Endothelial cell of umbilical vein (primary cell): ENCODE measurements around the gene MAN1A2. TPM values are rescaled to one million over a fixed set of nuclear protein-coding genes. Genes with fewer than 3 reads are reported as not detected.

Experiments
- BruUV-seq: library from RNA; stranded (reverse); fragments of 400-500 nt; replicated peaks from 2 replicates; lab custom pipeline; 2021; lab: Mats Ljungman, UMichigan
- CTCF ChIA-PET: fragments of 300-600, 350-600 bp; sonication (Branson Sonifier 250); formaldehyde crosslinking; loops from one replicate; lab custom pipeline; 2021; ENCODE audit warnings: antibody characterized with exemption, inconsistent platforms; lab: Charles Lee
- POLR2A ChIA-PET: fragments of 300-600, 350-600 bp; sonication (Branson Sonifier 250); formaldehyde crosslinking; loops from one replicate; lab custom pipeline; 2021; ENCODE audit warnings: antibody characterized with exemption, inconsistent platforms; lab: Charles Lee
- DNase-seq: peaks from one replicate; pipeline ENCODE4 v3.0.0-alpha.2; 2011; ENCODE audit warnings: low read depth, low spot score
- FAIRE-seq: peaks from 2 replicates; lab custom pipeline; 2011; peaks lifted over from hg19 to GRCh38; lab: Jason Lieb, UNC
- H2AFZ ChIP-seq: 2 replicates; pipeline ENCODE4 v1.6.0; 2012; ENCODE audit warnings: low read depth, low read length, control low read depth, inconsistent platforms
- H3K27ac ChIP-seq: 2 replicates; pipeline ENCODE4 v1.5.1; 2011; ENCODE audit warnings: low read depth, mild to moderate bottlenecking, control low read depth, low read length, moderate library complexity; ENCODE audit not compliant: insufficient read depth
- H3K27me3 ChIP-seq, 2 experiments: 2 replicates each; pipeline versions ENCODE4 v1.6.0 to v1.6.1; 2011; ENCODE audit warnings: low read length in 2 of 2, mixed read lengths in 1 of 2; ENCODE audit not compliant: control insufficient read depth in 2 of 2, insufficient read depth in 2 of 2
- H3K36me3 ChIP-seq, 2 experiments: 2 replicates in 1 of 2; 3 replicates in 1 of 2; pipeline ENCODE4 v1.5.1; 2011; ENCODE audit warnings: low read length in 2 of 2, mild to moderate bottlenecking in 1 of 2, moderate library complexity in 1 of 2; ENCODE audit not compliant: control insufficient read depth in 2 of 2, insufficient read depth in 2 of 2; ENCODE audit errors: extremely low read depth in 1 of 2
- H3K4me1 ChIP-seq: 3 replicates; pipeline ENCODE4 v1.5.1; 2011; ENCODE audit warnings: mild to moderate bottlenecking, low read length; ENCODE audit not compliant: control insufficient read depth, insufficient read depth; ENCODE audit errors: extremely low read depth
- H3K4me2 ChIP-seq: 2 replicates; pipeline ENCODE4 v1.6.1; 2011; ENCODE audit warnings: low read length, control low read depth, mixed read lengths; ENCODE audit not compliant: insufficient read depth
- H3K4me3 ChIP-seq, 3 experiments: fragments of 200-600 bp in 1 of 3; sonication (generic), shearing (Covaris generic) in 1 of 3; replicated peaks in 1 of 3; 2 replicates each; pipeline ENCODE4 v1.5.1; 2011 to 2016; ENCODE audit warnings: control low read depth in 3 of 3, low read length in 3 of 3, mild to moderate bottlenecking in 2 of 3, inconsistent platforms in 1 of 3, low read depth in 1 of 3, moderate library complexity in 1 of 3; ENCODE audit not compliant: insufficient read depth in 1 of 3
- H3K79me2 ChIP-seq: 2 replicates; pipeline ENCODE4 v1.6.0; 2012; ENCODE audit warnings: low read length, inconsistent platforms; ENCODE audit not compliant: control insufficient read depth, insufficient read depth
- H3K9ac ChIP-seq: replicated peaks from 2 replicates; pipeline ENCODE3; 2011; ENCODE audit warnings: low read length, control low read depth; ENCODE audit not compliant: insufficient read depth; ENCODE audit errors: extremely low read depth
- H3K9me1 ChIP-seq: replicated peaks from 3 replicates; pipeline ENCODE4 v1.6.0; 2011; ENCODE audit warnings: mild to moderate bottlenecking, low read length; ENCODE audit not compliant: control insufficient read depth, insufficient read depth; ENCODE audit errors: extremely low read depth
- H3K9me3 ChIP-seq: replicated peaks from 2 replicates; pipeline ENCODE4 v1.5.1; 2012; ENCODE audit warnings: low read length, inconsistent platforms; ENCODE audit not compliant: control insufficient read depth, insufficient read depth
- H4K20me1 ChIP-seq: replicated peaks from 2 replicates; pipeline ENCODE3; 2011; ENCODE audit warnings: mild to moderate bottlenecking, low read length; ENCODE audit not compliant: control insufficient read depth, insufficient read depth; ENCODE audit errors: extremely low read depth
- EZH2 ChIP-seq: IDR thresholded peaks from 2 replicates; pipeline ENCODE4 v1.6.1; 2012; ENCODE audit warnings: borderline replicate concordance, low read depth, mild to moderate bottlenecking, moderate library complexity, low read length, inconsistent platforms; ENCODE audit not compliant: severe bottlenecking
- FOS ChIP-seq: IDR thresholded peaks from 2 replicates; pipeline ENCODE4 v1.6.1; 2011; ENCODE audit warnings: mild to moderate bottlenecking, low read length, moderate library complexity, borderline replicate concordance; ENCODE audit not compliant: insufficient read depth
- GATA2 ChIP-seq: IDR thresholded peaks from 2 replicates; pipeline ENCODE4 v1.7.0; 2011; ENCODE audit warnings: low read depth, mild to moderate bottlenecking, moderate library complexity, mixed read lengths, low read length; ENCODE audit not compliant: insufficient read length, insufficient read depth
- JUN ChIP-seq: IDR thresholded peaks from 2 replicates; pipeline ENCODE4 v1.6.1; 2011; ENCODE audit warnings: borderline replicate concordance, low read depth; ENCODE audit not compliant: insufficient read length, insufficient read depth
- MYC ChIP-seq: IDR thresholded peaks from one replicate; pipeline ENCODE4 v1.6.1; 2011; ENCODE audit warnings: mild to moderate bottlenecking, low read depth, low read length
- POLR2A ChIP-seq: IDR thresholded peaks from 2 replicates; pipeline ENCODE4 v1.6.1; 2012; ENCODE audit warnings: low read depth, mild to moderate bottlenecking, control low read depth, low read length
- POLR2AphosphoS5 ChIP-seq: IDR thresholded peaks from 2 replicates; pipeline ENCODE4 v1.6.1; 2012; ENCODE audit warnings: low read depth, mild to moderate bottlenecking, control low read depth, low read length, moderate library complexity; ENCODE audit not compliant: insufficient read depth
- dilution Hi-C: fragments of 300-500 bp; cut with MboI; formaldehyde crosslinking; loops from one replicate; pipeline ENCODE4 v1.15.0; 2019; ENCODE audit warnings: low sequenced_read_pairs; ENCODE audit not compliant: extremely low pct_ligation_motif_present
- intact Hi-C: fragments of 100-400 bp; cut with micrococcal nuclease; formaldehyde crosslinking; loops from one replicate; pipeline ENCODE4 v1.10.0; 2022
- polyA plus RNA-seq, 4 experiments: library from polyadenylated mRNA; depleted of rRNA in 3 of 4; stranded (reverse) in 3 of 4; unstranded in 1 of 4; fragments of >200 nt; gene quantifications; 2 replicates each; pipeline versions ENCODE4 v1.2.1 to v1.2.3, GENCODE V29; 2011 to 2012; ENCODE audit warnings: missing spikeins in 1 of 4
- total RNA-seq: library from RNA; stranded (reverse); gene quantifications from 2 replicates; pipeline ENCODE4 v1.2.3, GENCODE V29; 2021
- TF ChIP-seq, protein P1 (sequence below), 2 donors: IDR thresholded peaks; 1 replicate in 1 of 2; 2 replicates in 1 of 2; pipeline ENCODE4 v1.5.1; 2011; ENCODE audit warnings: low read length in 2 of 2, mild to moderate bottlenecking in 2 of 2, moderate library complexity in 2 of 2, control low read depth in 1 of 2, inconsistent platforms in 1 of 2, low read depth in 1 of 2; ENCODE audit not compliant: insufficient read depth in 1 of 2; ENCODE audit errors: extremely low read depth in 1 of 2
- TF ChIP-seq, protein P2 (sequence below): IDR thresholded peaks from 2 replicates; pipeline ENCODE4 v1.6.1; 2011; ENCODE audit not compliant: insufficient read depth, insufficient read length

MAN1A2 gene
- total and polyA plus RNA-seq, 2 donors (not counting 3 experiments of a cell fraction or from before 2014, with no cell fraction given) = 13.5 to 36.2 TPM

- peaks cover 5% of the 10 kb centered on the region for H4K20me1 ChIP-seq
- no peak overlapping the region for H3K4me3 ChIP-seq
- no peak overlapping the region for H3K27ac ChIP-seq
- H3K79me2 ChIP-seq = peaks cover 22% of the 10 kb centered on the region
- no peaks in the 10 kb centered on the region for H3K27me3 ChIP-seq
- ChIA-PET POLR2A (no interaction called here), CTCF (no interaction called here)
- no TSS peak for BruUV-seq
- H3K9me3 ChIP-seq = no peaks in the 10 kb centered on the region
- H3K4me2 ChIP-seq = no peak overlapping the region
- intact Hi-C loops = no loop called here
- no peaks in the 10 kb centered on the region for H3K4me1 ChIP-seq
- FAIRE-seq (no peak), DNase-seq (no peak)
- H3K9me1 ChIP-seq = no peaks in the 10 kb centered on the region
- H3K9ac ChIP-seq = no peak overlapping the region
- dilution Hi-C loops = no loop called here
- TF ChIP-seq EZH2 = no peak
- TF ChIP-seq MYC = no peak
- TF ChIP-seq, protein P1, sequence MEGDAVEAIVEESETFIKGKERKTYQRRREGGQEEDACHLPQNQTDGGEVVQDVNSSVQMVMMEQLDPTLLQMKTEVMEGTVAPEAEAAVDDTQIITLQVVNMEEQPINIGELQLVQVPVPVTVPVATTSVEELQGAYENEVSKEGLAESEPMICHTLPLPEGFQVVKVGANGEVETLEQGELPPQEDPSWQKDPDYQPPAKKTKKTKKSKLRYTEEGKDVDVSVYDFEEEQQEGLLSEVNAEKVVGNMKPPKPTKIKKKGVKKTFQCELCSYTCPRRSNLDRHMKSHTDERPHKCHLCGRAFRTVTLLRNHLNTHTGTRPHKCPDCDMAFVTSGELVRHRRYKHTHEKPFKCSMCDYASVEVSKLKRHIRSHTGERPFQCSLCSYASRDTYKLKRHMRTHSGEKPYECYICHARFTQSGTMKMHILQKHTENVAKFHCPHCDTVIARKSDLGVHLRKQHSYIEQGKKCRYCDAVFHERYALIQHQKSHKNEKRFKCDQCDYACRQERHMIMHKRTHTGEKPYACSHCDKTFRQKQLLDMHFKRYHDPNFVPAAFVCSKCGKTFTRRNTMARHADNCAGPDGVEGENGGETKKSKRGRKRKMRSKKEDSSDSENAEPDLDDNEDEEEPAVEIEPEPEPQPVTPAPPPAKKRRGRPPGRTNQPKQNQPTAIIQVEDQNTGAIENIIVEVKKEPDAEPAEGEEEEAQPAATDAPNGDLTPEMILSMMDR (IDR thresholded peaks at IDR 0.05; ENCODE audit: extremely low read depth in 1 of 2, insufficient read depth in 1 of 2, low read depth in 1 of 2, low read length in 2 of 2) = no peak
- TF ChIP-seq, protein P2, sequence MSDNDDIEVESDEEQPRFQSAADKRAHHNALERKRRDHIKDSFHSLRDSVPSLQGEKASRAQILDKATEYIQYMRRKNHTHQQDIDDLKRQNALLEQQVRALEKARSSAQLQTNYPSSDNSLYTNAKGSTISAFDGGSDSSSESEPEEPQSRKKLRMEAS = no peak
- TF ChIP-seq FOS = no peak
- no peak for TF ChIP-seq GATA2
- TF ChIP-seq POLR2AphosphoS5 = no peak
- no peak for TF ChIP-seq POLR2A
- TF ChIP-seq JUN = no peak
- no peaks in the 10 kb centered on the region for H3K36me3 ChIP-seq
- H2AFZ ChIP-seq = no peak overlapping the region
These were observed 34.5 kb downstream of the MAN1A2 start for GRCh38 chr1:117401761-117402160.
